Brain microvascular endothelial cell (primary cell): ENCODE data around the gene PTDSS2.

Experiments used
- DNase-seq: peaks from one replicate; pipeline ENCODE4 v3.0.0-alpha.2; 2020
- H3K27ac ChIP-seq: fragments of 250-450 bp; sonication (Bioruptor Pico); 2 replicates; pipeline ENCODE4 v1.5.1; 2020; ENCODE audit warnings: mild to moderate bottlenecking, moderate library complexity
- H3K27me3 ChIP-seq: fragments of 250-450 bp; sonication (Bioruptor Pico); replicated peaks from 2 replicates; pipeline ENCODE4 v1.5.1; 2020; ENCODE audit warnings: mild to moderate bottlenecking
- H3K36me3 ChIP-seq: fragments of 250-450 bp; sonication (Bioruptor Pico); replicated peaks from 2 replicates; pipeline ENCODE4 v1.5.1; 2020; ENCODE audit warnings: mild to moderate bottlenecking
- H3K4me3 ChIP-seq: 2 replicates; pipeline ENCODE4 v1.5.1; 2011; ENCODE audit warnings: low read depth, mild to moderate bottlenecking, control low read depth, low read length, moderate library complexity
- in situ Hi-C: cut with HindIII; loops from 2 replicates; pipeline ENCODE4 v1.10.0; 2017; ENCODE audit warnings: low sequenced_read_pairs, low pct_ligation_motif_present
- TF ChIP-seq, protein P1 (sequence below): IDR thresholded peaks from 2 replicates; pipeline ENCODE4 v1.5.1; 2011; ENCODE audit warnings: low read depth, mild to moderate bottlenecking, moderate library complexity, low read length, control low read depth, inconsistent platforms; ENCODE audit errors: missing control alignments

Gene PTDSS2

DNA sequence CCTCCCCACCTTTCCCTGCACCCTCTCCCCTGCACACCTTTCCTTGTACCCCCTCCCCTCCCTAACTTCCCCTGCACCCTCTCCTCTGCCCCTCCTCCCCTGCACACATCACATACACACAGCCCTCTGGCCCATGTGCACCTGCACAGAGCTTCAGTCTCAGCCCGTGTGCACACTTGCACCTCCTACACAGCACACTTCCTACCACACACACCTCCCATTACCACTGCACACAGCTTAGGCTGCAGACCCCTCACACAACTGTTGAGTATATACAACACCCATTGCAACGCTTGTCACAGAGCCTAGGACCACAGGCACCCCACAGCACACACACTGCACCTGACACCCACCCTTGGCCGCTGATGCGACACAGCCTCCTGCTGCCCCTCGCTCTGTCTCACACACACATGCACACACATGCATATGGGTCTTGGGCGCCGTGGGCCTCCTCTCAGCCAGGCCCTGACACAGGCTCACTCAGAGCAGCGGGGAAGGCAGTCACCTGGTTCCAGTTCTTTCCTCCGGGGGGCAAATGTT, 35.7 kb upstream of the PTDSS2 start:
- no peak for DNase-seq
- in situ Hi-C loops: no loop called here

DNA sequence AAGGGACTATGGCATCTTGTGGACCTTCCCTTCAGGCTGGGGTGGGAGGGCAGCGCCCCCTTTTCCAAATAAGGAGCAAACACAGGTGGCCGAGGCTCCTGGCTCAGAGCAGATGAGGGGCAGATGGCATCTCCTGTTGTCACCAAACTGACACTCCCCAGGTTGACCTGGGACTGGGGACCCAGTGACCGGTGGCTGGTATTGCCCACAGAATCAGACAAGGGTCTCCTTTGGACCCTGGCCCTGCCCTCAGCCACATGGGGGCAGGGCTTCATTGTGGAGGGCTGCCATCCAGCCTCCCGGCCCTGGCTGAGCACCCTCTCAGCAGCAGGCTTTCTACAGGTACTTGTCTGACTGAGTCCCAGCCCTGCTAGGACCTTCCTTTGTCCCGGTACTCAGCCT, 34.4 kb upstream of the PTDSS2 start:
- no peaks in the 10 kb centered on the region for H3K36me3 ChIP-seq
- no peak for DNase-seq
- H3K27me3 ChIP-seq: no peaks in the 10 kb centered on the region
- H3K27ac ChIP-seq: no peak overlapping the region
- no peak overlapping the region for H3K4me3 ChIP-seq
- in situ Hi-C loops: no loop called here
- TF ChIP-seq, protein P1, sequence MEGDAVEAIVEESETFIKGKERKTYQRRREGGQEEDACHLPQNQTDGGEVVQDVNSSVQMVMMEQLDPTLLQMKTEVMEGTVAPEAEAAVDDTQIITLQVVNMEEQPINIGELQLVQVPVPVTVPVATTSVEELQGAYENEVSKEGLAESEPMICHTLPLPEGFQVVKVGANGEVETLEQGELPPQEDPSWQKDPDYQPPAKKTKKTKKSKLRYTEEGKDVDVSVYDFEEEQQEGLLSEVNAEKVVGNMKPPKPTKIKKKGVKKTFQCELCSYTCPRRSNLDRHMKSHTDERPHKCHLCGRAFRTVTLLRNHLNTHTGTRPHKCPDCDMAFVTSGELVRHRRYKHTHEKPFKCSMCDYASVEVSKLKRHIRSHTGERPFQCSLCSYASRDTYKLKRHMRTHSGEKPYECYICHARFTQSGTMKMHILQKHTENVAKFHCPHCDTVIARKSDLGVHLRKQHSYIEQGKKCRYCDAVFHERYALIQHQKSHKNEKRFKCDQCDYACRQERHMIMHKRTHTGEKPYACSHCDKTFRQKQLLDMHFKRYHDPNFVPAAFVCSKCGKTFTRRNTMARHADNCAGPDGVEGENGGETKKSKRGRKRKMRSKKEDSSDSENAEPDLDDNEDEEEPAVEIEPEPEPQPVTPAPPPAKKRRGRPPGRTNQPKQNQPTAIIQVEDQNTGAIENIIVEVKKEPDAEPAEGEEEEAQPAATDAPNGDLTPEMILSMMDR: no peak

More for the DNA sequence above, 35.7 kb upstream of the PTDSS2 start:
- Histone ChIP-seq H3K27me3 (no peaks in the 10 kb centered on the region), H3K4me3 (no peak overlapping the region), H3K36me3 (no peaks in the 10 kb centered on the region), H3K27ac (no peak overlapping the region)
- TF ChIP-seq, protein P1: no peak

DNA sequence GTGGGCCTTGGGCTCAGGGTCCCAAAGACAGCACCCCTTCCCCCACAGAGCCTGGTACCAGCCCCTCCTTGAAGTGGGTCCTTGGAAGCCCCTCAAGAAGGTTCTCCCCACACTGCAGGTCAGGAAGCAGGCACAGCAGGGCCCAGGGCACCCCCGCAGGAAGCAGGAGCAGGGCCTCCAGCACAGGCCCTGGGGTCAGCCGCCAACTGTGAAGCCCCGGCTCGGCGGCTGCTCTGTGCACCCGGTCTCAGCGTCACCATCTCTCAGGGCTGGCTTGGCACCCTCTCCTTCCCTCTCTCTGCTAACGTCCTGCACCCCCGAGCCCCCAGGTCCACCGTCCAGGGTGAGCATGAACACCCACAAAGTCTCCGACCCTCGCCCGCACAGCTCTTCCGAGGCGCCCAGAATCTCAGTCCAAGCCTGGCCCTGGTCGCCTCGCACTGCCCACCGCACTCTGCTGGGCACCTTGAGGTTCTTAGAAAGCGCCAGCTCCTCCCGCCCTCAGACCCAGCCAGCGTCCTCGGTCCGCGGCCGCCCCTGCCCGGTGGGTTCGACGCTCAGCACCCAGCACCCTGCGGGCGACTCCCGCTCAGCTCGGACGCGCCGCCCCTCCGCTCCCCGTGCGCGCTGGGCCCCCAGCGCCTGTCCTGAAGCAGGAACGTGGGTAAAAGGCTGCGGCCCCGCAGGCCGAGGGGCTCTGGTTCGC, 33.9 kb upstream of the PTDSS2 start:
- Histone ChIP-seq H3K27me3 (no peaks in the 10 kb centered on the region), H3K36me3 (no peaks in the 10 kb centered on the region), H3K27ac (no peak overlapping the region), H3K4me3 (peak overlapping the region; percentile 33)
- in situ Hi-C loops: no loop called here
- TF ChIP-seq, protein P1: no peak
- DNase-seq: no peak

DNA sequence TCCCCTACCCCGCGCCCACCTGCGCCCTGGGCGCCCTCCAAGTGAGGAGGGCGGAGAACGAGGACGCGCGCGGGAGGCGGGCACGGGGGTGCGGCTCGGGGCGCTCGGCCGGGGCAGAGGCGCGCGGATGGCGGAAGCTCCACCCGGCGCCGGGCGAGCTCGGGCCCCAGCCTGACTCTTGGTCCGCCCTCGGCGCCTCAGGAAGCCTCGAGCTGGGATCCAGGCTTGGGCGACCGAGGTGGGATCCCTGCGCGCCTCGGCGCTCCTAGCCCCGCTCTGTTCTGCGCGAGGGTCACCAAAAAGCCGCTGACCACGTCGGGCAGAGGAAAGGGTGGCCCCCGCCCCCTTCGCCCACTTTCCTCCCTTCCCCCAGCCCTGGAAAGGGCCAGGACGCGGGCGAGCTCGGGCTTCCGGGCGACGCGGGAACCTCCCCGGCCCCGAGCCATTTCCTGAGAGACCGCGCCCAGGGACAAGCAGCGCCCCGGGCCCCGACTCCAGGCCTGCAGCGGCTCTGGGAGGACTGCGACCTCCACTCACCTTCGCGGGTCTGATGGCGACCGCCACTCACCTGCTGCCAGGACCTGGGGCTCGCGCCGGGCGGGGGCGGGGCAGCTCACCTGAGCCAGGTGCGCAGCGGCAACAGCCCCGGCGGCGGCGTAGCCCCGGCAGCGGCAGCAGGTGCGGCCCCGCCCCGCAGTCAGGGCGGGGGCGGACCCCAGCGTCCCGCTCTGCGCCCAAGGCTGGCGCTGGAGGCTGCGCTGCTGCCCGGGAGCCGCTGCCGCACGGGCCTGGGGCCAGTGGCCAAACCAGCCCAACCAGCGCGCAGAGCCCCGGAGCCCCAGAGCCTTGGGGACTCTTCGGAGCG, 33.1 kb upstream of the PTDSS2 start:
- Histone ChIP-seq H3K36me3 (no peaks in the 10 kb centered on the region), H3K27me3 (no peaks in the 10 kb centered on the region), H3K27ac (no peak overlapping the region), H3K4me3 (peak overlapping the region; percentile 46)
- no peak for DNase-seq
- TF ChIP-seq, protein P1: no peak
- in situ Hi-C loops: no loop called here

DNA sequence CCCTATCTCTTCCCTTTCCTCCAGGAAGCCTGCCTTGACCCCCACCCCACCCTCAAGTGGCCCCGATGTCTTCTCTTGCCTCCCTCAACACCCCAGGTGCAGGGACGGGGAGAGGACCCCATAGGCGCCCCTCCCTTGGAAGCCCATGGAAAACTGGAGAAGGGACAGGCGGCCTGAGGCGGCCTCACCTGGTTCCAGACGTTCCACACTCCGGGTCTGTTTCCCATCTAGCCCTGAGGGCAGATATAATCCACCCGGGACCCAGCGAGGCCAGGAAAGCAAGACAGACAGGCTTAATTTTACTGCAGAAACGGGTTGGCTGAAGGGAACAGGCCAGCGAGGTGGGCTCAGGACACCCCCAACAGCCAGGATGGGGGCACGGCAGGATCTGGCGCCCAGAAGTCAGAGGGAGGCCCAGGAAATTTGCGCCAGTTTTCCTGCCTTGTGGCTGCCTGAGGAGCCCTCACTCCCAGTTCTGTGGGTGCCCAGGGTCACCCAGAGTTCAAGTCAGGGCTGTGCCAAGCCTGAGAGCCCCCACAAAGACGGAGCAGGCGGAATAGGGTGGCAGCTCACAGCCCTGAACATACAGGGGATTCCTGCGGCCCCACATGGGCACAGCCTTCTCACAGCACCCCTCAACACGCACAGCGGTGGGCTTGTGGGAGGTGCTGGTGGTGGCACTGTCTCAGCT, 32.3 kb upstream of the PTDSS2 start:
- TF ChIP-seq, protein P1: no peak
- Histone ChIP-seq H3K36me3 (no peaks in the 10 kb centered on the region), H3K4me3 (no peak overlapping the region), H3K27ac (no peak overlapping the region), H3K27me3 (no peaks in the 10 kb centered on the region)
- in situ Hi-C loops: no loop called here
- no peak for DNase-seq
